SK-N-SH (cell line): ENCODE measurements around the gene TP53I11. TPM values are rescaled to one million over a fixed set of nuclear protein-coding genes. Genes with fewer than 3 reads are reported as not detected.

ENCODE experiments used
- CTCF ChIA-PET: fragments of 300-600, 350-600 bp; formaldehyde crosslinking; extraction: SDS; loops from one replicate; lab custom pipeline; 2021; lab: Yijun Ruan, JAX
- POLR2A ChIA-PET: fragments of 350-600 bp; sonication (Branson Sonifier 250); formaldehyde crosslinking; extraction: SDS; loops from one replicate; lab custom pipeline; 2020; ENCODE audit warnings: antibody characterized with exemption, inconsistent platforms; lab: Yijun Ruan, JAX
- DNase-seq: peaks from one replicate; pipeline ENCODE4 v3.0.0; 2012
- H2AFZ ChIP-seq: fragments of 200-600 bp; sonication (generic); 2 replicates; pipeline ENCODE4 v1.8.1; 2016; ENCODE audit warnings: antibody characterized with exemption, mild to moderate bottlenecking, low read depth
- H3F3A ChIP-seq: fragments of 200-600 bp; sonication (generic); replicated peaks from 2 replicates; pipeline ENCODE3; 2016; ENCODE audit warnings: antibody characterized with exemption, mild to moderate bottlenecking; ENCODE audit not compliant: insufficient read depth
- H3K27ac ChIP-seq, 2 experiments: fragments of 200-500 bp in 1 of 2; fragments of 200-600 bp in 1 of 2; sonication (Bioruptor generic) in 1 of 2; sonication (generic), shearing (Covaris generic) in 1 of 2; 2 replicates each; pipeline versions ENCODE4 v1.5.1 to v1.6.1; 2014 to 2016; ENCODE audit warnings: low read depth in 2 of 2, inconsistent platforms in 1 of 2, low read length in 1 of 2, mild to moderate bottlenecking in 1 of 2, mixed read lengths in 1 of 2
- H3K27me3 ChIP-seq: fragments of 200-600 bp; sonication (generic), shearing (Covaris generic); 2 replicates; pipeline ENCODE4 v1.6.1; 2016; ENCODE audit warnings: mixed run types; ENCODE audit not compliant: insufficient read depth
- H3K36me3 ChIP-seq, 2 experiments: fragments of 200-500 bp in 1 of 2; fragments of 200-600 bp in 1 of 2; sonication (Bioruptor generic) in 1 of 2; sonication (generic) in 1 of 2; replicated peaks in 1 of 2; 2 replicates each; pipeline versions ENCODE3 to v1.5.1; 2014 to 2016; ENCODE audit warnings: low read length in 1 of 2, mild to moderate bottlenecking in 1 of 2; ENCODE audit not compliant: insufficient read depth in 2 of 2, control insufficient read depth in 1 of 2
- H3K4me1 ChIP-seq, 2 experiments: fragments of 200-500 bp in 1 of 2; fragments of 200-600 bp in 1 of 2; sonication (Bioruptor generic) in 1 of 2; sonication (generic), shearing (Covaris generic) in 1 of 2; 2 replicates each; pipeline versions ENCODE4 v1.5.1 to v1.6.1; 2014 to 2016; ENCODE audit warnings: low read depth in 1 of 2, low read length in 1 of 2, mixed run types in 1 of 2; ENCODE audit not compliant: insufficient read depth in 2 of 2, control insufficient read depth in 1 of 2
- H3K4me2 ChIP-seq: fragments of 200-600 bp; sonication (generic), shearing (Covaris generic); 2 replicates; pipeline ENCODE4 v1.6.1; 2017; ENCODE audit warnings: mixed run types
- H3K4me3 ChIP-seq, 2 experiments: fragments of 200-500 bp in 1 of 2; fragments of 200-600 bp in 1 of 2; sonication (Bioruptor generic) in 1 of 2; sonication (generic), shearing (Covaris generic) in 1 of 2; 2 replicates each; pipeline versions ENCODE4 v1.5.1 to v1.8.1; 2014 to 2016; ENCODE audit warnings: low read depth in 2 of 2, inconsistent platforms in 1 of 2, low read length in 1 of 2, mild to moderate bottlenecking in 1 of 2, mixed read lengths in 1 of 2, moderate library complexity in 1 of 2
- H3K79me2 ChIP-seq: fragments of 200-600 bp; sonication (generic); 2 replicates; pipeline ENCODE4 v1.8.1; 2017; ENCODE audit warnings: mild to moderate bottlenecking; ENCODE audit not compliant: insufficient read depth
- H3K9ac ChIP-seq: fragments of 200-600 bp; sonication (generic); 2 replicates; pipeline ENCODE4 v1.6.1; 2017; ENCODE audit warnings: mixed run types
- H3K9me2 ChIP-seq: fragments of 200-600 bp; sonication (generic); 2 replicates; pipeline ENCODE4 v1.6.1; 2017; ENCODE audit warnings: mixed run types
- H3K9me3 ChIP-seq: fragments of 200-600 bp; sonication (generic); 2 replicates; pipeline ENCODE4 v1.6.1; 2017; ENCODE audit warnings: mixed run types, mild to moderate bottlenecking, moderate library complexity
- H4K20me1 ChIP-seq: fragments of 200-600 bp; sonication (generic); 2 replicates; pipeline ENCODE4 v1.6.1; 2017; ENCODE audit warnings: mild to moderate bottlenecking, mixed run types; ENCODE audit not compliant: insufficient read depth
- CHD2 ChIP-seq: fragments of 150-350 bp; IDR thresholded peaks from 2 replicates; pipeline ENCODE4 v1.6.1; 2018; ENCODE audit warnings: low read length; ENCODE audit not compliant: partially characterized antibody
- CTCF ChIP-seq: fragments of 200-600 bp; sonication (generic); IDR thresholded peaks from 2 replicates; pipeline ENCODE4 v1.6.1; 2017; ENCODE audit warnings: antibody characterized with exemption, mild to moderate bottlenecking, moderate library complexity
- EP300 ChIP-seq, 2 experiments: IDR thresholded peaks; 2 replicates each; pipeline versions ENCODE4 v1.4.0 to v1.6.1; 2012; ENCODE audit warnings: borderline replicate concordance in 1 of 2, low read depth in 1 of 2, low read length in 1 of 2
- FOSL2 ChIP-seq: IDR thresholded peaks from 2 replicates; pipeline ENCODE4 v1.4.0; 2012; ENCODE audit warnings: low read depth, mild to moderate bottlenecking, moderate library complexity, borderline replicate concordance
- FOXM1 ChIP-seq: IDR thresholded peaks from 2 replicates; pipeline ENCODE4 v1.4.0; 2012; ENCODE audit warnings: low read depth, mild to moderate bottlenecking
- GATA2 ChIP-seq: sonication (generic); formaldehyde crosslinking; IDR thresholded peaks from 2 replicates; pipeline ENCODE4 v1.5.0; 2020; ENCODE audit warnings: mild to moderate bottlenecking, missing genetic modification reagents
- MEF2A ChIP-seq: IDR thresholded peaks from 2 replicates; pipeline ENCODE4 v1.4.0; 2012; ENCODE audit warnings: low read depth, borderline replicate concordance
- MXI1 ChIP-seq: IDR thresholded peaks from 2 replicates; pipeline ENCODE4 v1.6.1; 2012; ENCODE audit warnings: mild to moderate bottlenecking, low read depth, low read length, improper control_type of control experiment
- NFIC ChIP-seq: IDR thresholded peaks from 2 replicates; pipeline ENCODE4 v1.4.0; 2012; ENCODE audit warnings: borderline replicate concordance
- POLR2AphosphoS5 ChIP-seq: IDR thresholded peaks from 2 replicates; pipeline ENCODE4 v1.6.1; 2012; ENCODE audit warnings: low read depth, low read length
- RAD21 ChIP-seq: IDR thresholded peaks from 2 replicates; pipeline ENCODE4 v1.6.1; 2012; ENCODE audit warnings: mild to moderate bottlenecking, low read length
- RCOR1 ChIP-seq: fragments of 150-350 bp; IDR thresholded peaks from 2 replicates; pipeline ENCODE4 v1.6.1; 2017; ENCODE audit warnings: antibody characterized with exemption, low read length
- RFX5 ChIP-seq: IDR thresholded peaks from 2 replicates; pipeline ENCODE4 v1.6.1; 2012; ENCODE audit warnings: mild to moderate bottlenecking, improper control_type of control experiment, low read length
- RXRA ChIP-seq: IDR thresholded peaks from 2 replicates; pipeline ENCODE4 v1.4.0; 2012; ENCODE audit warnings: low read depth, mild to moderate bottlenecking, borderline replicate concordance
- SIN3A ChIP-seq: IDR thresholded peaks from 2 replicates; pipeline ENCODE4 v1.6.1; 2012; ENCODE audit warnings: low read depth, mild to moderate bottlenecking, low read length, moderate library complexity, borderline replicate concordance
- TAF1 ChIP-seq: IDR thresholded peaks from 2 replicates; pipeline ENCODE4 v1.6.1; 2012; ENCODE audit warnings: low read depth, mild to moderate bottlenecking, low read length, moderate library complexity, borderline replicate concordance
- TCF12 ChIP-seq: IDR thresholded peaks from 2 replicates; pipeline ENCODE4 v1.4.0; 2012
- TEAD4 ChIP-seq: IDR thresholded peaks from 2 replicates; pipeline ENCODE4 v1.4.0; 2012; ENCODE audit warnings: mild to moderate bottlenecking, borderline replicate concordance; ENCODE audit not compliant: insufficient read depth
- YY1 ChIP-seq: IDR thresholded peaks from 2 replicates; pipeline ENCODE4 v1.4.0; 2012; ENCODE audit warnings: low read depth, mild to moderate bottlenecking
- WGBS: methylation state at CpG from one replicate; pipeline ENCODE4 v1.1.6; 2017; ENCODE audit warnings: low lambda C conversion rate; 5-methylcytosine and 5-hydroxymethylcytosine counted together
- polyA plus RNA-seq, 3 experiments: library from polyadenylated mRNA; depleted of rRNA; stranded (reverse); fragments of >200 nt; gene quantifications; 2 replicates each; pipeline ENCODE4 v1.2.3, GENCODE V29; 2012
- TF ChIP-seq, protein P1 (sequence below): IDR thresholded peaks from 2 replicates; pipeline ENCODE4 v1.4.0; 2012; ENCODE audit warnings: low read depth, borderline replicate concordance

TP53I11 gene
- polyA plus RNA-seq, 1 of the 3 experiments (the other 2 are of a cell fraction) = 6.6 TPM

DNA sequence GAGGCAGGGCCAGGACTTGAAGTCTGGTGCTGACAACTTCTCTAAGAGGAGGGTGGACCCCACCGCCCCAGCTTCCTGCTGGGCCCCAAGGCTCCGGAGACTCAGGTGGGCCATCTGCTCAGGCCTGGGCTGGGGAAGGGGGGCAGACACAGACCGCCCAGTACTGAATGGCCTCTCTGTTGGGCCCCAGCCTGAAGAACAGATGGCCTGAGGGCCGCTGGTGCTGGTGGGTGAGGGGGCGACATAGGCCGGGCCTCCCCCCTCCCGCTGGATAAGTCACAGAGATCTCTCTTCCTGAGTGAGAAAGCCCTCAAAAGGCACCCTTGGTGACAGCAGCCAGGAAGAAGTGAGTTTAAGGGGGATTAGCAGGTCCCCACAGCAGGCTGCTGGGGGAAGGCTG is 12.5 kb upstream of the TP53I11 start (continued):
- no peak for TF ChIP-seq CTCF
- no peak for TF ChIP-seq EP300 (IDR thresholded peaks at IDR 0.05; ENCODE audit: borderline replicate concordance in 1 of 2, low read depth in 1 of 2, low read length in 1 of 2)
- TF ChIP-seq TCF12 = no peak
- TF ChIP-seq GATA2 = no peak
- no peak for TF ChIP-seq FOSL2
- no peak for TF ChIP-seq SIN3A
- no peak for TF ChIP-seq RCOR1
- no peak for TF ChIP-seq RXRA
- TF ChIP-seq MXI1 = no peak
- TF ChIP-seq CHD2 = no peak
- no peak for TF ChIP-seq FOXM1
- TF ChIP-seq, all 33 proteins: peak for 0

GRCh38 chr11:44962464-44962863 is 11.8 kb upstream of the TP53I11 start:
- Histone ChIP-seq H3K9ac (no peak overlapping the region), H3K27ac (no peak overlapping the region), H3F3A (no peaks in the 10 kb centered on the region), H3K27me3 (peaks cover 6% of the 10 kb centered on the region; the same call in 1 of the 2 replicates), H3K4me2 (no peak overlapping the region), H3K9me3 (no peaks in the 10 kb centered on the region), H4K20me1 (no peaks in the 10 kb centered on the region), H3K9me2 (no peaks in the 10 kb centered on the region), H3K36me3 (no peaks in the 10 kb centered on the region), H2AFZ (no peak overlapping the region), H3K4me1 (no peaks in the 10 kb centered on the region; a peak in 1 of 4 replicates), H3K4me3 (no peak overlapping the region), H3K79me2 (no peaks in the 10 kb centered on the region)
- POLR2A ChIA-PET = no interaction called here
- no peak for DNase-seq
- CTCF ChIA-PET = interaction anchor here (0.8 to 5.6 kb wide), 5 partner anchors 12 to 693 kb away, joined by 3 to 35 read pairs (median 5); partner anchors contain the start of gene TP53I11
- TF ChIP-seq RFX5 = no peak
- TF ChIP-seq MEF2A = no peak
- no peak for TF ChIP-seq NFIC
- no peak for TF ChIP-seq GATA2
- WGBS = 49% methylated on average over 3 of the region's 3 CpGs

DNA sequence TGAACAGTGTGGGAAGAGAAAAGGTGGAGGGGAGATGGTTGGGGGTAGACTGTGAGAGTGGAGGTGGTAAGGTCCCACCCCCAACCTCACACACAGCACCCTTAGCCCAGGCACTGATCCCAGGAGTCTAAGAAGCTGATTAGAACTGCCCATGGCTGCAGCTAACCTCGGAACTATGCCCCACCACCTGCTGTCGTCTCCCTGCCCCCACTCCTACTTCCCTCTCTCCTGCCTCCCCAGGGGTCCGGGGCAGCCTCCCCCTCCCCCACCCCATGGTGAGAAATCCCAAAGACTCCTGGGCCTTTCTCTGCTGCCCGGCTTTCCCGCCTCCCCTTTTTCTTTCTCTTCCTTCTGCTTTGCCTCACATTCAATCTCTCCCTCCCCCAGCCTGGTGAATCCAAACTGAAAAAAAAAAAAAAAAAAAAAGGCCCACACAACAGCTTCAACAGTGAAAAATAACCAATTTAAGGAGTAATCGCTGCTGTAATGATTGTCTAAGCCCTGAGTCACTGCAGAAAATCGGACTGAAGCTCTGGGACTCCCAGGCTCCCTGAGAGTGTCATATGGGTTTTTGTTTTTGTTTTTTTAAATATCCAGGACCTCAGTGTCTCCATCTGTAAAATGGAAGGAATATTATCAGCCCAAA is 9.6 kb upstream of the TP53I11 start:
- peaks cover 0 to 2% of the 10 kb centered on the region in 2 experiments; a peak in 2 of 4 replicates for H3K4me1 ChIP-seq
- no peaks in the 10 kb centered on the region for H3K36me3 ChIP-seq
- ChIA-PET CTCF (interaction anchor here (0.9 to 5.2 kb wide), 6 partner anchors 10 to 150 kb away, joined by 3 to 19 read pairs (median 4); no protein-coding TSS in a partner anchor), POLR2A (no interaction called here)
- no peak overlapping the region for H3K27ac ChIP-seq
- H3K4me3 ChIP-seq = no peak overlapping the region
- peaks cover 5% of the 10 kb centered on the region; the same call in 1 of the 2 replicates for H3K27me3 ChIP-seq
- H2AFZ ChIP-seq = no peak overlapping the region
- no peak for DNase-seq
- H4K20me1 ChIP-seq = no peaks in the 10 kb centered on the region
- H3K9ac ChIP-seq = no peak overlapping the region
- H3K9me3 ChIP-seq = no peaks in the 10 kb centered on the region
- no peaks in the 10 kb centered on the region for H3F3A ChIP-seq
- H3K9me2 ChIP-seq = no peaks in the 10 kb centered on the region
- H3K79me2 ChIP-seq = no peaks in the 10 kb centered on the region
- 47% methylated on average over 7 of the region's 7 CpGs for WGBS
- H3K4me2 ChIP-seq = no peak overlapping the region
- TF ChIP-seq RFX5 (no peak), POLR2AphosphoS5 (no peak), CHD2 (no peak), CTCF (no peak), EP300 (IDR thresholded peaks at IDR 0.05; ENCODE audit: borderline replicate concordance in 1 of 2, low read depth in 1 of 2, low read length in 1 of 2) (no peak), TEAD4 (no peak), MEF2A (no peak), FOXM1 (no peak), YY1 (no peak), RXRA (no peak), TAF1 (no peak), RCOR1 (no peak), RAD21 (no peak), GATA2 (no peak)
- TF ChIP-seq, protein P1, sequence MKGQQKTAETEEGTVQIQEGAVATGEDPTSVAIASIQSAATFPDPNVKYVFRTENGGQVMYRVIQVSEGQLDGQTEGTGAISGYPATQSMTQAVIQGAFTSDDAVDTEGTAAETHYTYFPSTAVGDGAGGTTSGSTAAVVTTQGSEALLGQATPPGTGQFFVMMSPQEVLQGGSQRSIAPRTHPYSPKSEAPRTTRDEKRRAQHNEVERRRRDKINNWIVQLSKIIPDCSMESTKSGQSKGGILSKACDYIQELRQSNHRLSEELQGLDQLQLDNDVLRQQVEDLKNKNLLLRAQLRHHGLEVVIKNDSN = no peak
